Measurements from ENCODE around the gene IL17C.

DNA sequence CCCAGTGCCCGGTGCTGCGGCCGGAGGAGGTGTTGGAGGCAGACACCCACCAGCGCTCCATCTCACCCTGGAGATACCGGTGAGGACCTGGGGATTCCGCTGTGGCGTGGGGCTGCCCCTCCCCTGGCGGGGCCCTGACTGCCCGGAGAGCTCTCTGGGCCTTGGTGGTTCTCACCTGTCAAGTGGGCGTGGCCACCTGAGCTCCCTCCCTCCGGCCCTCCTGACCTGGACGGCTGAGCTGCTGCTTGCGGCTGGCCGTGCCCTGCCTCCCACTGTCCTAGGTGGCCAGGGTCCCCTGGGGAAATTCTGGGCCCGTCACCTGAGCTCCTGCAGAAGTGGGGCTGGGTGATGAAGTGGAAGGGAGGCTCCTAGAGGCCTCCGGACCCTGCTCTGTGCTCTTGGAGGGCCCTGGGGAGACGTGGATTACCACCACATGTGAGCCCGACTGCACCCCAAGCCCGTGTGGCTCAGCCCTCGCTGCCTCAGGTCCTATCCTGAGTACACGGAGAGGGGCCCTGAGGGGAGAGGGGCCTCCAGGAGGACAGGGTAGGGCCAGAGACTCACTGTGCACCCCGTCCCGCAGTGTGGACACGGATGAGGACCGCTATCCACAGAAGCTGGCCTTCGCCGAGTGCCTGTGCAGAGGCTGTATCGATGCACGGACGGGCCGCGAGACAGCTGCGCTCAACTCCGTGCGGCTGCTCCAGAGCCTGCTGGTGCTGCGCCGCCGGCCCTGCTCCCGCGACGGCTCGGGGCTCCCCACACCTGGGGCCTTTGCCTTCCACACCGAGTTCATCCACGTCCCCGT lies 1.1 kb downstream of the IL17C start:
- TF ChIP-seq, protein P1, sequence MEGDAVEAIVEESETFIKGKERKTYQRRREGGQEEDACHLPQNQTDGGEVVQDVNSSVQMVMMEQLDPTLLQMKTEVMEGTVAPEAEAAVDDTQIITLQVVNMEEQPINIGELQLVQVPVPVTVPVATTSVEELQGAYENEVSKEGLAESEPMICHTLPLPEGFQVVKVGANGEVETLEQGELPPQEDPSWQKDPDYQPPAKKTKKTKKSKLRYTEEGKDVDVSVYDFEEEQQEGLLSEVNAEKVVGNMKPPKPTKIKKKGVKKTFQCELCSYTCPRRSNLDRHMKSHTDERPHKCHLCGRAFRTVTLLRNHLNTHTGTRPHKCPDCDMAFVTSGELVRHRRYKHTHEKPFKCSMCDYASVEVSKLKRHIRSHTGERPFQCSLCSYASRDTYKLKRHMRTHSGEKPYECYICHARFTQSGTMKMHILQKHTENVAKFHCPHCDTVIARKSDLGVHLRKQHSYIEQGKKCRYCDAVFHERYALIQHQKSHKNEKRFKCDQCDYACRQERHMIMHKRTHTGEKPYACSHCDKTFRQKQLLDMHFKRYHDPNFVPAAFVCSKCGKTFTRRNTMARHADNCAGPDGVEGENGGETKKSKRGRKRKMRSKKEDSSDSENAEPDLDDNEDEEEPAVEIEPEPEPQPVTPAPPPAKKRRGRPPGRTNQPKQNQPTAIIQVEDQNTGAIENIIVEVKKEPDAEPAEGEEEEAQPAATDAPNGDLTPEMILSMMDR (IDR thresholded peaks at IDR 0.05; ENCODE audit: poor library complexity, severe bottlenecking) = no peak
- TF ChIP-seq EZH2 (IDR thresholded peaks at IDR 0.05; ENCODE audit: borderline replicate concordance, insufficient read depth, low read length, poor library complexity, severe bottlenecking) = no peak
- no peak for TF ChIP-seq POLR2AphosphoS5 (IDR thresholded peaks at IDR 0.05)
- TF ChIP-seq, protein P2, sequence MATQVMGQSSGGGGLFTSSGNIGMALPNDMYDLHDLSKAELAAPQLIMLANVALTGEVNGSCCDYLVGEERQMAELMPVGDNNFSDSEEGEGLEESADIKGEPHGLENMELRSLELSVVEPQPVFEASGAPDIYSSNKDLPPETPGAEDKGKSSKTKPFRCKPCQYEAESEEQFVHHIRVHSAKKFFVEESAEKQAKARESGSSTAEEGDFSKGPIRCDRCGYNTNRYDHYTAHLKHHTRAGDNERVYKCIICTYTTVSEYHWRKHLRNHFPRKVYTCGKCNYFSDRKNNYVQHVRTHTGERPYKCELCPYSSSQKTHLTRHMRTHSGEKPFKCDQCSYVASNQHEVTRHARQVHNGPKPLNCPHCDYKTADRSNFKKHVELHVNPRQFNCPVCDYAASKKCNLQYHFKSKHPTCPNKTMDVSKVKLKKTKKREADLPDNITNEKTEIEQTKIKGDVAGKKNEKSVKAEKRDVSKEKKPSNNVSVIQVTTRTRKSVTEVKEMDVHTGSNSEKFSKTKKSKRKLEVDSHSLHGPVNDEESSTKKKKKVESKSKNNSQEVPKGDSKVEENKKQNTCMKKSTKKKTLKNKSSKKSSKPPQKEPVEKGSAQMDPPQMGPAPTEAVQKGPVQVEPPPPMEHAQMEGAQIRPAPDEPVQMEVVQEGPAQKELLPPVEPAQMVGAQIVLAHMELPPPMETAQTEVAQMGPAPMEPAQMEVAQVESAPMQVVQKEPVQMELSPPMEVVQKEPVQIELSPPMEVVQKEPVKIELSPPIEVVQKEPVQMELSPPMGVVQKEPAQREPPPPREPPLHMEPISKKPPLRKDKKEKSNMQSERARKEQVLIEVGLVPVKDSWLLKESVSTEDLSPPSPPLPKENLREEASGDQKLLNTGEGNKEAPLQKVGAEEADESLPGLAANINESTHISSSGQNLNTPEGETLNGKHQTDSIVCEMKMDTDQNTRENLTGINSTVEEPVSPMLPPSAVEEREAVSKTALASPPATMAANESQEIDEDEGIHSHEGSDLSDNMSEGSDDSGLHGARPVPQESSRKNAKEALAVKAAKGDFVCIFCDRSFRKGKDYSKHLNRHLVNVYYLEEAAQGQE (IDR thresholded peaks at IDR 0.05; ENCODE audit: borderline replicate concordance) = no peak
- TF ChIP-seq RAD21 (conservative IDR thresholded peaks at IDR 0.05) = no peak
- TF ChIP-seq TAF1 (IDR thresholded peaks at IDR 0.05; ENCODE audit: low read depth) = no peak
- TF ChIP-seq MXI1 (conservative IDR thresholded peaks at IDR 0.05; ENCODE audit: poor library complexity, severe bottlenecking) = no peak
- no peak for TF ChIP-seq SMC3 (conservative IDR thresholded peaks at IDR 0.05; ENCODE audit: poor library complexity)

Measured in neural cell (in vitro differentiated cells).